ENCODE measurements around the gene RAET1L.
"Not testable (repeated sequence)": the region's sequence is repeated elsewhere in the genome, so short reads cannot be mapped to it uniquely, and the experiment has no call there.

RAET1L gene

DNA sequence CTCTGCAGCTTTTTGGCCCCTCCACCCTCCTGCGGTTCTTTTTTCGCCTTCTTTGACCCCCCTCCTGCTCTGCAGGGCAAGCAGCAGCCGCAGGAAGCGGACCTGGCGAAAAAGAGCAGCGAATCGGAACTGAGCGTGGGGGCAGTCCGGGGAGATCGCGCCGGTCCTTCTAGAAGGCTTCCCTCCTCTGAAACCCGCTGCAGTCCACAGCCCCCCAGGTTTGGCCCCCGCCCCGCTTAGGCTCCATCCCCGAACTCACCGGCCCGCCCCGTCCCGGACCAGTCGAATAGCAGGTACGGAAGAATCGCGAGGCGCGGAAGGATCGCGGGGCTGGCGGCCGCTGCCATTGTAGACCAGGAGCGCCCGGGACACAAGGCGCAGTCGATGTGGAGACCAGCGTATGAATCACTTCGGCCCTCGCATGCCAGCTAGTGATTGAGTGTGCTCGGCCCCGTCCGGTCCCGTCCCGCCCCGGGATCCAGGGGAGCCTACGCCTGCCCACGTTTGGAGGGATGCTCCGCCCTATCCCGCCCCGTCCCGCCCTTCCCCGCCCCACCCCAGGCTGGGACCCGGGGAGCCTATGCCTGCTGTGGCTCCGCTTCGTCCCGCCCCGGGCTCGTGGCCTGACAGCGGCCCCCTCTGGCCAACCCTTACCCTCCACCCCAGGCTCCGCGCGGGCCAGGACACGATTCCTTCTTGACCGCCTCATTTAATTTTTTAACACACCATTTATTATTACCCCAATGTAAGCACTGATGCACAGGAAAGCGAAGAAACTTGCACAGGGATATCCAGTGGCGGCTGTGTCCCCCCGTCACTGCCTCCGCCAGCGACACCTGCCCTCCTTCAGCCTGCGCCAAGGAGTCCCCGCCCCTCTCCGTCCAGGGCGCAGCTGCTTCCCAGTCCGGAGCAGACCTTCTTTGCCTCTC lies 43.7 kb upstream of the RAET1L start, which contains the start of gene ULBP3:
ULBP3 (minus strand) TSS at position 402 of the 929 bp plus-strand sequence; CDS start at position 347, 55 bp downstream.
- in situ Hi-C loops (cut with MboI; ENCODE audit: low pct_unique_long_range_greater_than_20kb, low sequenced_read_pairs, unreplicated experiment) = loop anchor here (25.0 kb wide), 1 partner anchor 743 kb away; no protein-coding TSS in a partner anchor
- DNase-seq (ENCODE audit: low spot score) = peak; percentile 80
- TF ChIP-seq, protein P1, sequence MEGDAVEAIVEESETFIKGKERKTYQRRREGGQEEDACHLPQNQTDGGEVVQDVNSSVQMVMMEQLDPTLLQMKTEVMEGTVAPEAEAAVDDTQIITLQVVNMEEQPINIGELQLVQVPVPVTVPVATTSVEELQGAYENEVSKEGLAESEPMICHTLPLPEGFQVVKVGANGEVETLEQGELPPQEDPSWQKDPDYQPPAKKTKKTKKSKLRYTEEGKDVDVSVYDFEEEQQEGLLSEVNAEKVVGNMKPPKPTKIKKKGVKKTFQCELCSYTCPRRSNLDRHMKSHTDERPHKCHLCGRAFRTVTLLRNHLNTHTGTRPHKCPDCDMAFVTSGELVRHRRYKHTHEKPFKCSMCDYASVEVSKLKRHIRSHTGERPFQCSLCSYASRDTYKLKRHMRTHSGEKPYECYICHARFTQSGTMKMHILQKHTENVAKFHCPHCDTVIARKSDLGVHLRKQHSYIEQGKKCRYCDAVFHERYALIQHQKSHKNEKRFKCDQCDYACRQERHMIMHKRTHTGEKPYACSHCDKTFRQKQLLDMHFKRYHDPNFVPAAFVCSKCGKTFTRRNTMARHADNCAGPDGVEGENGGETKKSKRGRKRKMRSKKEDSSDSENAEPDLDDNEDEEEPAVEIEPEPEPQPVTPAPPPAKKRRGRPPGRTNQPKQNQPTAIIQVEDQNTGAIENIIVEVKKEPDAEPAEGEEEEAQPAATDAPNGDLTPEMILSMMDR (IDR thresholded peaks at IDR 0.05; ENCODE audit: extremely low read depth, insufficient read depth, missing control alignments) = peak; percentile 42

DNA sequence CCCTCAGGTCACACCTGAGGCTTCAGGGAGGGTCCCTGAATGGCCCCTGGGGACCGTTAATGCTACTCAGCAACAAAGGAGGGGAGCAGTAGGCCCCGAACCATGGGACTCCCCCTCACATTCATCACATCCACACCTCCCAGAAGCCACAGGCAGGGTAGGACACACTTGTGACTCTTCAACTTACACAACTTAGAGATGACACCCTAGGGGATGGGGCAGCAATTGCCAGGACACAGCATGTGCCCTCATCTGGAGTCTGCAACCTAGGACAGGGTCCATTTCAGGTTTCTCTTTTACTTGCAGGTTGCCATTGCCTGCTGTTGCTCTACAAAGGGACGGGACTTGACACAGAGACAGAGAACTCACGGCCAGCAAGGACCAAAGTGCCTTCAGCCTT lies 42.8 kb upstream of the RAET1L start:
- in situ Hi-C loops (cut with MboI; ENCODE audit: low pct_unique_long_range_greater_than_20kb, low sequenced_read_pairs, unreplicated experiment) = loop anchor here (25.0 kb wide), 1 partner anchor 744 kb away; no protein-coding TSS in a partner anchor
- DNase-seq (ENCODE audit: low spot score) = no peak
- TF ChIP-seq, protein P1 (IDR thresholded peaks at IDR 0.05; ENCODE audit: extremely low read depth, insufficient read depth, missing control alignments) = no peak

DNA sequence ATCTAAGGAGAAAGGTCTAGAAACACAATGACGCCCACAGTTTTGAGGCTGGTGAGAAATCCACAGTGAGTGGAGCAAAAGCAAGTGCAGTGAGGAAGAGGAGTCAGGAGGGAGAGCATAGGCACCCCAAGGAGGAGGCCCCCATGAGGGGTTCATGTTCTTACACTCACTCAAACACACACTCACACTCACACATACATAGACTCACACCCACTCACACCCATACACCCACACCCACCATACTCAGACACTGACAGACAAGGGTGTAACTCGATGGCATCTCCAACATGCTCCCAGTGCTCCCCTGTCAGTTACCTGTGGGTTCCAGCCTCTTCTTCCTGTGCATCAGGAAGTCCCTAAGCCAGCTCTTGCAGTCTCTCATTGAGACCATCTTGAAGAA lies 39.8 kb upstream of the RAET1L start:
- DNase-seq (ENCODE audit: low spot score) = no peak
- in situ Hi-C loops (cut with MboI; ENCODE audit: low pct_unique_long_range_greater_than_20kb, low sequenced_read_pairs, unreplicated experiment) = loop anchor here (25.0 kb wide), 1 partner anchor 747 kb away; no protein-coding TSS in a partner anchor
- TF ChIP-seq, protein P1 (IDR thresholded peaks at IDR 0.05; ENCODE audit: extremely low read depth, insufficient read depth, missing control alignments) = no peak

DNA sequence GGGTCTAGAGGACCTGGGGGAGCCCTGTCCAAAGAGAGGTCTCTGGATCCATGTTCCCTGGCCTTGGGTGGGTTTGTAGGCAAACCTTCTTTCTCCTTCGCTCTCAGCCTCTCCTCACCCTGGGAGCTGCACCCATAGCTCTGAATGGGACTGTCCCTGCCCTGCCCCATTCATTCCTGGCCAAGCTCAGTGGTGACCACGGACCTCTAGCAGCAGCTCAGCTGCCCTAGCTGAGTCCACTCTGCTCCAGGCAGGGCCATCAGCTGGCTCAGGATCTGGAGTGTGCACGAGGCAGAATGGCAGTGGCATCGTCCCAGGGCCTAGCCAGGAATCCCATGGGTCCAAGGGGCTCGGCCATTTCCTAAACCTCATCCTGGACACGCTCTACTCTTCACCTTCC lies 38.3 kb upstream of the RAET1L start:
- DNase-seq (ENCODE audit: low spot score) = no peak
- in situ Hi-C loops (cut with MboI; ENCODE audit: low pct_unique_long_range_greater_than_20kb, low sequenced_read_pairs, unreplicated experiment) = loop anchor here (25.0 kb wide), 1 partner anchor 749 kb away; no protein-coding TSS in a partner anchor
- TF ChIP-seq, protein P1 (IDR thresholded peaks at IDR 0.05; ENCODE audit: extremely low read depth, insufficient read depth, missing control alignments) = no peak

DNA sequence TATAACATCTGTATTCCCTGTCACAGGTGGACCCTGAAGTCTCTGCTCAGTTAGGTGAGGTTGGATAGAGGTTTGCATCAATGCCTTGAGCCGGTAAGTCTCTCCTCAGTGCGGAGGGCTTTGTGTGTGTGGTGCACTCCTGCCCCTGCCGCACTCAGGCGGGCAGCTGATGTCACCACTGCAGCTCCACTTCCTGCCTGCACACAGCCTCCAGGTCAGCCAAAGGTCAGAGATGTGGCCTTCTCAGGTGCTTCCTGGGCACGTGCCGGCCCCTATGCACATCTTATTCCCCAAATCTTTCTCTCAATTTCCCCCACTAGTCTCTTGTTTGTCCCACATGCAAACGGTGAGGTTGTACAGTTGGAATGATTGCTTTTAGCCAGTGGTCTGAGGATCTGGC lies 34.6 kb upstream of the RAET1L start:
- in situ Hi-C loops (cut with MboI; ENCODE audit: low pct_unique_long_range_greater_than_20kb, low sequenced_read_pairs, unreplicated experiment) = loop anchor here (25.0 kb wide), 1 partner anchor 752 kb away; no protein-coding TSS in a partner anchor

DNA sequence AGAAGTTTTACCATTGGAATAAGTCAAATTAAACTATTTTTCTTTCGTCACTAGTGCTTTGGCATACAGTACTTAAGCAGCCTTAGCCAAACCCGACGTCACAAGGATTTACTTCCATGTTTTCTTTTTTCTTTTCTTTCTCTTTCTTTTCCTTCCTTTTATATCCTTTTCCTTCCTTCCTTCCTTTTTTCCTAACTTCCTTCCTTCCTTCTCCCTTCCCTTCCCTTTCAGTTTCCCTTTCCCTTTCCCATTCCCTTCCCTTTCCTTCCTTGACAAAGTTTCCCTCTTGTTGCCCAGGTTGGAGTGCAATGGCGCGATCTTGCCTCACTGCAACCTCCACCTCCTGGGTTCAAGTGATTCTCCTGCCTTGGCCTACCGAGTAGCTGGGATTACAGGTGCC lies 33.7 kb upstream of the RAET1L start:
- in situ Hi-C loops (cut with MboI; ENCODE audit: low pct_unique_long_range_greater_than_20kb, low sequenced_read_pairs, unreplicated experiment) = loop anchor here (25.0 kb wide), 1 partner anchor 753 kb away; no protein-coding TSS in a partner anchor
- DNase-seq (ENCODE audit: low spot score) = no peak
- TF ChIP-seq, protein P1 (IDR thresholded peaks at IDR 0.05; ENCODE audit: extremely low read depth, insufficient read depth, missing control alignments) = no peak

More for the DNA sequence above, 34.6 kb upstream of the RAET1L start:
- not testable (repeated sequence) for DNase-seq (ENCODE audit: low spot score)
